NCI-H1048 (cell line): Measurements from ENCODE around the gene POLR2I.
"Not testable (repeated sequence)": the region's sequence is repeated elsewhere in the genome, so short reads cannot be mapped to it uniquely, and the experiment has no call there.

Experiments
- DNase-seq: peaks from one replicate; lab custom pipeline; 2025; lab: John Stamatoyannopoulos, UW

The POLR2I gene

DNA sequence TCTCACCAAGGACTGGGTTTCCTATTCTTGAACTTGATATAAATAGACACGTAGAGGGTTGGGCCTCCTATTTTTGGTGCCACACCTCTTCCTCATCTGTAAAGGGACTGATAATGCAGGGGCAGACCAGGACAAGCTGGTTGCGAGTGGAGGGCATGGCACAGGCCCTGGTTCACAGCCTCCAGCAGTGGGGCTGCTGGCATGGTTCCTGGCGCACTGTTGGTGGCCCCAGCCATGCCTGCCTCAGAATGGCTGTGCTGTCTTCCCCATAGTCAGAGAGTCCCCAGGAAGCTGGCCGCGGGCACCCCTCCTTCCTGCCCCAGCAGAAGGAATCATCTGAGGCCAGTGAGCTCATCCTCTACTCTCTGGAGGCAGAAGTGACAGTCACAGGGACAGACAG is 14.2 kb downstream of the POLR2I start:
- DNase-seq = no peak

DNA sequence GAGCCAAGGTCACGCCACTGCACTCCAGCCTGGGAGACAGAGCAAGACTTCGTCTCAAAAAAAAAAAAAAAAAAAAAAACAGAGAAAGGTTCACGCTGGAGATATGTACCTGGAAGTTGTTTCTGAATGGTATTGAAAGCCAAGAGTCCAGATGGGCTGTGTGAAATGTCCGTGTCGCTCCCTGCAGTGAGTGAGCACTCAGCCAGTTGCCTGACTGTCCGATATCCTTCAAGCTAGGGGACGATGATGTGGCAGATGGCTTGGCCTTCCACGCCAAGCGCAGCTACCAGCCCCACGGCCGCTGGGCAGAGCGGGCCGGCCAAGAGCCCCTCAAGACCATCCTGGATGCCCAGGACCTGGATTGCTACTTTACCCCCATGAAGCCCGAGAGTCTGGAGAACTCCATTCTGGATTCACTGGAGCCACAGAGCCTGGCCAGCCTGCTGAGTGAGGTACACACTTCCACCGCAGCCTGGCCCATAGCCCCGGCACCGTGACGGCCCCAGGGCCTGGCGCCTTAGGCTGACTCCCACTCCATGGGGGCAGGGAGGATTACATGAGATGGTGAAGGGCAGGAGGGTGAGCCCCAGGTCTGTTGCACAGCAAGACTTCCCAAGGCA is 15.4 kb downstream of the POLR2I start:
- no peak for DNase-seq

DNA sequence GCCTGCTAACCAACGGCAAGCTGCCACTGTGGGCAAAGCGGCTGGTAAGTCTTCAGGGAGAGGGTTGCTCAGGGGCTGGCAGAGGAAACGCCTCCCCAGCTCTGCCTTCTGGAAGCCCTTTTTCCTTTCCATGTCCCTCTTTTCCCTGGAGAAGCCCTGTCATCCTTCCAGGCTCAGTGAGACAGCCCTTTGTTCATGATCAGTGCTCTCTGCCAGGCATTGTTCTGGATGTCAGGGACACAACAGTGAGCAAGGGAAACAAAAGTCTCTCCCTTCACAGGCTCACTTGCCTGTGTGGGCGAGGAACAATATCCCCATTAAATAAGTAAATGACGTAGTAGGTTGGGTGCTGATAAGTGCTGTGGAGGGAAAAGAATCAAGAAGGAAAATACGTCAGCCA is 17.6 kb downstream of the POLR2I start:
- no peak for DNase-seq

DNA sequence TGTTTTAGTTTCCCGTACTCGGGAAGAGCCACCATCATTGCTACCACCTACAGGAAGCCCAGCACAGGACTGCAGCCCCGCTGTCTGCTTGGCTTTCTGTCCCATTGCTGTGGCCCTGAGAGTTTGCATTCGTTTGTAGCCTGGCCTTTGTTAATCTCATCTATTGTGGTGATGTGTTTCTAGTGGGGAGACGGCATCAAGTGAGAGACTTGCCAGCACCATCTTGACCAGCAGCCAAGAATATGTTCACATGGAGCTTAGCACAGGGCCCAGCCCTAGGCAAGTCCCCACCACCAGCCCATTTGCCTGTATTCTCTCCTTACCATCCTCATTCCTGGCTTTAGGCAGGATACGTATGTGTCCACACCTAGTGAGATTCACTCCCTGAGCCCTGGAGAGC is 21.0 kb downstream of the POLR2I start:
- no peak for DNase-seq

DNA sequence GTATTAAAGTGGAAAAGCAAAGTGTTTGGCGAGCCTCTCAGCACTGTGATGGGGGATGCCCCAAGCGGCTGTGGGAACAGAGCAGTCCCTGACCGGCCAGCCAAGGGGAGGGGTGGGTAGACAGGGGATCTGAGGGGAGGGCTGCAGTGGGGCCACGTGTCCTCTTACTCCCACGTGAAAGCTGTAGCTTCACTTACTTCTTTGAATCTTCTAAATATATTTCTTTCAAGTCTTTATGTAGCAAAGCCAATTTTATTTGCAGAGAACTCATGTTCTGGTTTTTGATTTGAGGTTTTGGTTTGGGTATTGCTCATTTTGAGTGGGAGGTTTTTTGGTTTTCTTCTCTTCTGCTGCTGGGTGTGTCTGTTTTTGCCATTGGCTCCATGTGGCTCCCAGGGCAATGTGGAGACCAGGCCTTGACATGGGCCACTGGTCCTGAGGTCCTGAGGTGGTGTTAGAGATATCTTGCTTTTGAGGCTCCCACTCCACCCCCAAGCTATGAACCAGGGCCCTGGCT is 21.5 kb downstream of the POLR2I start:
- no peak for DNase-seq

DNA sequence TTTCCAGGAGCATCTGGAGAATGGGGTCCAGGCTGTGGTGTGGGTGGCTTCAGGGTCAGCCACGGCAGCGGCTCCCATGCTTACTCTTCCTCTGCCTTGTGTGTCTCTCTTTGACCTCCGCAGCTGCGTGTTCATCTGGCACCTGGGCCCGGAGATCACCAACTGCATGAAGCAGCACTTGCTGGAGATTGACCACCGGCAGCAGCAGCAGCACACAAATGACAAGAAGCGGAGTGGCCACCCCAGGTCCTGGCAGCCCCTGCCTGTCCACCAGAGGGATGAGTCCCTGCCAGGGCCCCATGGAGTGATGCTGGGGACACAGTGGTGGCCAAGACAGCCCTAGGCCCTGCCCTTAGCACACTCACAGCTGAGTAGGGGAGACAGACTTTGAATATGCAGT is 22.1 kb downstream of the POLR2I start:
- DNase-seq = no peak

DNA sequence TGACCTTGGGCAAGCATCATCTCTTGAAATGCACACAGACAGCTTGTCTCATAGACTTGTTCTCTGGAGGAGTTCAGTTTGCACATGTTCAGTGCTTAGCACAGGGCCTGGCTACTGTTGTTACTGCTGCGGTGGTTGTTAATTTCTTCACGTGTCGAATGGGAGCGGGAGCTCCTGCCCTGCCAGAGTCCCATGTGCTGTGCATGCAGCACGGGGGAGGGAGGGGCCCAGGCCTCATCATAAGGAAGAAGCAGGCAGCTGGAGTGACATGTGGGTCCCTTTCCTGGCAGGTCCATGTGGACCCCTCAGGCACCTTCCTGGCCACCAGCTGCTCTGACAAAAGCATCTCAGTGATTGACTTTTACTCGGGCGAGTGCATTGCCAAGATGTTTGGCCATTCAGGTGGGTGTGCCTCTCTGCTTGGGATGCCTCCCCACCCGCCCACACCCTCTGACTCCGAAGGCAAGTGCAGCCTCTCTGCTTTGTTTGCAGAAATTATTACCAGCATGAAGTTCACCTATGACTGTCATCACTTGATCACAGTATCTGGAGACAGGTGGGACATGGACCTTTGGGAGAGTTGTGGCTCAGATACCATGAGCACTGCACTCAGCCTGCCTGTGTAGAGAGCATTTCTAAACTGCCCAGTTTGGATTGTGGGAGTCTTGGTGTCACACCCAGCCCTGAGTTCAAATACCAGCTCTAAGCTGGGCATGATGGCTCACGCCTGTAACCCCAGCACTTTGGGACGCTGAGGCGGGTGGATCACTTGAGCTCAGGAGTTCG is 23.6 kb downstream of the POLR2I start:
- DNase-seq = no peak

DNA sequence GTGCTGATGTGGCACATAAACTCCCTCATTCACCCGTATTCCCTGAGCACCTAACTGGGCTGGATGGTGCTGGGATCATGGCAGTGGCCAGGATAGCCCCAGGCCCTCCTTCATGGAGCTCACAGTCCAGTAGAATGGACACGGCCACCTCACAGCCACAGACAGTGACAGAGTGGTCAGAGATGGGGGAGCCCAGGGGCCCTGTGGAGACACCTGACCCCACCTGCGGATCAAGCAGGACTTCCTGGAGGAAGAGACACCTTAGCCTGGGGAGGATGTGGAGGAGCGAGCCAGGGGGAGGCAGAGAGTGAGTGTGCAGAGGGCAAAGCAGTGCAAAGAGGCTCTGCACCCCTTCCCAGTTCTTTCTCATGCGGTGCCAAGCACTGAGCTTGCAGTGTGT is 24.8 kb downstream of the POLR2I start:
- no peak for DNase-seq

DNA sequence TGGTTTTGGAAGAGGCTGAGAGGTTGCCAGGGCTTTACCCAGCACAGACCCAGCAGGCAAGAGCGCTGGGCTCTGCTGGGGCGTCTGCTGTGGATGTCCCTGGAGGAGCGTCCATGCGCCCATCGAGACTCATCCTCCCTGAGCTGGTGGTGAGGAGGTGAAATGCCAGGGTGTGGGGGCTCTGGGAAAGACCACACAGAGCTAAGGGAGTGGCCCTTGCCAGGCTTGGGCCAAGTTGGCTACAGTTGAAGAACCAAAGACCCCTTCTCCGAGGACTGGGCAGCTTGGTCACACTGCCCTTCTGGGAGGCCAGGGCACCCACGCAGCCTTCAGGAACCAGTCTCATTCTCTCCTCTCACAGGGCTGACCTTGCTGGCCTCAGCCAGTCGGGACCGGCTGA is 28.3 kb downstream of the POLR2I start:
- DNase-seq = no peak

DNA sequence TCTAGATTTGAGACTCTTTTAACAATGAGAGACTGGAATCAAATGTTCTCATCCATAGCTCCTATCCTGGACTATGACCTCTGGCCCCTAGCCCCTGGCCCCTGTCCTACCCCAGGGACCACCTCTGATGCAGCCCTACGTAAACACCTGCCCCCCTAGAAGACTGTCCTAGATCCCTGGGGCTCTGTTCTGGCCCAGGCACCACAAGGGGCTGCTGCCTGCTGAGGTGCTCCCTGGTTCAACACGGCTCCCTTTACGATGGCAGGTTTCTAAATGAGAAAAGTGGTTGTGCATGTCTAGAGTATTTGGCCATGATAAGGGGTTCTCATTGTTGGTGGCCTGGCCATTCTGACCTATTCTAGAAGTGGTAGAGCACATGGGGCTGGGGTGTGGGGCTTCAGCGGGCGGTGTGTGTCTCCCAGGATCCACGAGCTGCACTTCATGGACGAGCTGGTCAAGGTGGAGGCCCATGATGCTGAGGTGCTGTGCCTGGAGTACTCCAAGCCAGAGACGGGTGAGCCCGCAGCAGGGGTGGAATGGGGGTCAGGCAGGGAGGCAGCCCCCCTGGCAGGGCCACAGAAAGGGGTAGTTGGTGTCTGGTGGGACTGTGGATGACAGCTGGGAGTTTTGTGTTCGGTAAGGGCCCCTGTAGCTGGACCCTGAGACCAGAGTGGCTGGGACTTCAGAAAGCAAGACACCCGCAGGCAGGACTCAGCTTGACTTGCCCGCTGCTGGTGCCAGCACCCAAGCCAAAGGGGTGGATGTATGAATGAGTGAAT is 30.3 kb downstream of the POLR2I start:
- DNase-seq = no peak

DNA sequence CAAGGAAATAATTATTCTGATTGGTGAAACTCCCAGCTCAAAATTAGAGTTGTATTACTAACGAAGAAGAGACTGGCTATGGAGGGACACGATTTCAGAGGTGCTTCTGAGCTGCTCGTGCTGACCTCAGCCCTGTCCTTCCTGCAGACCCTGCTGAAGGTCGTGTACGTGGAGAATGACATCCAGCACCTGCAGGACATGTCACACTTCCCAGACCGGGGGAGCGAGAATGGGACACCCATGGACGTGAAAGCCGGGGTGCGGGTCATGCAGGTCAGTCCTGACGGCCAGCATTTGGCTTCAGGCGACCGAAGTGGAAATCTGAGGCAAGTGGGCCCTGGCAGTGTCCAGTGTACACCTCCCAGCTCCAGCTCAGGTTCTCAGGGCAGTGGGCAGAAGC is 31.8 kb downstream of the POLR2I start:
- DNase-seq = no peak

DNA sequence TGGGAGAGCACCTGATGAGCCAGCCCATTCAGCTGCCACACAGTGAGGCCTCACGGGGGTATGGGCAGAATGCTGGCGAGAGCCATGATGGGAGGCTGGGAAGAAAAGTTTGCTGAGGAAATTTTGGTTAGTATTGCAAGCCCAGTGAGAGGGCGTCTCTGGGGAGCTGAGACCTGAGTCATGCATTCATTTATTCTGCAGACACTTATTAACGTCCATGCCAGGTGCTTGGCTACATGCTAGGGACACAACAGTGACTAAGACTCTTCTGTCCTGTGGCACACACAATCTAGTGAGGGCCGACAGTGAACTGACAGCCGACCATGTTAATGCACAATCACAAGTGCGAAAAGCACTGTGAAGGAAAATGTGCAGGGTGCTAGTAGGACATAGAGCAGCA is 32.8 kb downstream of the POLR2I start:
- DNase-seq = no peak

DNA sequence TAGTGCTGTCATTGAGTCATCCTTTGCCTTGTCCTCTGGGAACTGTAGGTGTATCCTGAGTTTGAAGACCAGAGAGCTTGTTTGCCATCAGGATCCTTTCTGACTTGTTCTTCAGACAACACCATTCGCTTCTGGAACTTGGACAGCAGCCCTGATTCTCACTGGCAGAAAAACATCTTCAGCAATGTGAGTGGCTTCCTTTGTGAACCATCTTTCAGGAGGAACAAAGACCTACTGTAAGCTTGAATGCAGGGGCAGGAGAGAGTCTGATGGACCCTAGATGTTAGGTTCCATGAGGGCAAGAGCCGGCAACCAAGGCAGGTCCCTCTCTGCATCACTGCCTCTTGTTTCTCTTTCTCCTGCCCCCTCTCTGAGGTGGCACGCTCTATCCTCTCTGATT is 33.3 kb downstream of the POLR2I start:
- DNase-seq = no peak

DNA sequence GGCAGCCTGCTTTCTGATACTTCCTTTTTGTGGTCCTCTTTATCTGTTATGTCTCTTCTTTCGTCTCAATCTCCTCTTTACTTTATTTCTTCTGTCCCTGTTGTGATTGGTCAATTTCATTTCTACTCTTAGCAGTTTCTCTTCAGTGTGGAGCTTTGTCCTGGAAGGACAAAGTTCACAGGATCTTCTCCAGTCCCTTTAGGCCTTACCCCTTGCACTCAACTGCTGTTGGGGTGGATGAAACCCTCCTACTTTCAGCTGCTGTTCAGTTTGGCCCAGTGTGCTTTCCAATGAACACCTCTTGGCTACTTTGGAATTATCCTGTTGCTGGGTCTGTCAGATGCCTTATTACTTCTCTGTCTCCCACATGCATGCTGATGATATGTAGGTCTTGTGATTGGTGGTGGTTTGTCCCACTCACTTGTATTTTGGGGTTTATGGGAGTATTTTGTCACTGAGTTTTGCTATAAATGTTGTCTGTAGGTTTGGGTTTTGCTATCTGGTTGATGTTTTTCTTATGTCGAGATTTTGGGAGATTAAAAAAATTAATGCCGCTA is 35.2 kb downstream of the POLR2I start:
- DNase-seq = no peak

DNA sequence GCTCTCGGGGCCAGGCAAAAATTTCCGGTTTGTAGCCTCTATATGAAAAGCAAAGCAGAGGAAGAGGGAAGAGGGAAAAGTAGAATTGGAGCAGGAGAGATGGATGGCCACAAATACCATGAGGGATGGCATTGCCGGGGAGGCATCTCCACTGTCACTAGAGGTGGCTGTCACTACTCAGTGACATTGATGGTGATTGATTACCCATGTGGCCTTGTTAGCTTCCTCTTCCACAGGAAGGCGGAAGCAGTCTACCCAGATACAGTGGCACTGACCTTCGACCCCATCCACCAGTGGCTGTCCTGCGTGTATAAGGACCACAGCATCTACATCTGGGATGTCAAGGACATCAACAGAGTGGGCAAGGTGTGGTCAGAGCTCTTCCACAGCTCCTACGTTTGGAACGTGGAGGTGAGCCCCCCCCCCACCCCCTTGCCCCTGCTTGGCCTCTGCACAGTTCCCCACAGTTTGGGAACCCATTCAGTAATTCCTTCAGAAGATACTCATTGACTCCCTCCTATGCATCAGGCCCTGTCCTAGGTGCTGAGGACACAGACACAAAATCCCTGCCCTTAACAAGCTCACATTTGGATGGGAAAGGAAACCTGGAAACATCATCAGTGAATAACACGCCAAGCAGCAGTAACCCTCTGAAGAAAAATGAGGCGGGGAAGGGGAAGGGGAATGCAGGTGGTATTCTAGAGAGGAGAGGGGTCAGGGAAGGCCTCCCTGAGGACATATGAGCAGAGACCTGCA is 41.4 kb downstream of the POLR2I start:
- DNase-seq = no peak

DNA sequence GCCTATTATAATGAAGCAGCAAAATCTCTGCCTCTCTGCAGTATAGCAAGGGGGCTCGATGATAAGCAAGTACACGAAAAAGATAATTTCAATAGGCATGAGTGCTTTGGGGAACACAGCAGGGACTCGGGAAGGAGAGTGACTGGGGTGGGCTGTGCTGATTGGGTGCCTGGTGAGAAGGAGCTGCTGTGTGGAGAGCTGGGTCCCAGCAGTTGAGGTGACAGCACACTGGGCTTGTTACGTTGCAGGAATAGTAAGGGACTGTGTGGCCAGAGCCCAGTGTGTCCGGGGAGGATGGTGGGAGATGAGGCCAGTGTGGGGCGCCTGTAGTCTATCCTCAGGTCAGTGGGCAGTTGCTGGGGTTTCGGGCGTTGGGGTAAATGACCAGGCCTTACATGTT is 42.6 kb downstream of the POLR2I start:
- no peak for DNase-seq

DNA sequence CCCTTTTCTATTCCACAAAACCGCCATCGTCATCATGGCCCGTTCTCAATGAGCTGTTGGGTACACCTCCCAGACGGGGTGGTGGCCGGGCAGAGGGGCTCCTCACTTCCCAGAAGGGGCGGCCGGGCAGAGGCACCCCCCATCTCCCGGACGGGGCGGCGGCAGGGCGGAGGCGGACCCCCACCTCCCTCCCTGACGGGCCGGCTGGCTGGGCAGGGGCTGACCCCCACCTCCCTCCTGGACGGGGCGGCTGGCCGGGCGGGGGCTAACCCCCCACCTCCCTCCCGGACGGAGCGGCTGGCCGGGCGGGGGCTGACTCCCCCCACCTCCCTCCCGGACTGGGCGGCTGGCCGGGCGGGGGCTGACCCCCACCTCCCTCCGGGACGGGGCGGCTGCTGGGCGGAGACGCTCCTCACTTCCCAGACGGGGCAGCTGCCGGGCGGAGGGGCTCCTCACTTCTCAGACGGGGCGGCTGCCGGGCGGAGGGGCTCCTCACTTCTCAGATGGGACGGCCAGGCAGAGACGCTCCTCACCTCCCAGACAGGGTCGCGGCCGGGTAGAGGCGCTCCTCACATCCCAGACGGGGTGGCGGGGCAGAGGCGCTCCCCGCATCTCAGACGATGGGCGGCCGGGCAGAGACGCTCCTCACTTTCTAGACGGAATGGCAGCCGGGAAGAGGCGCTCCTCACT is 45.7 kb downstream of the POLR2I start:
- DNase-seq = not testable (repeated sequence)

DNA sequence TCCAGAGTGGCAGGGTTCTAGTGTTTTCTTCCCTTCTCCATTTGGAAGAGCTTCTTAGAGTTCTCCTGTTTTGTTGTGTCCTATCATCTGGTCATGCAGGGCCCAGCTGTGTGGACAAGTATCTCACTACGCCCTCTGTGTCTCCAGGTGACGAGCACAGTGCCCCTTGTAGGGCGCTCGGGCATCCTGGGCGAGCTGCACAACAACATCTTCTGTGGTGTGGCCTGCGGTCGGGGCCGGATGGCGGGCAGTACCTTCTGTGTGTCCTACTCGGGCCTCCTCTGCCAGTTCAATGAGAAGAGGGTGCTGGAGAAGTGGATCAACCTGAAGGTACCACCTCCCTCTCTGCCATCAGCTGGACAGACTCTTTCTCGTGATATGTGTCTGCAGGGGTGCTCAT is 47.0 kb downstream of the POLR2I start:
- no peak for DNase-seq

DNA sequence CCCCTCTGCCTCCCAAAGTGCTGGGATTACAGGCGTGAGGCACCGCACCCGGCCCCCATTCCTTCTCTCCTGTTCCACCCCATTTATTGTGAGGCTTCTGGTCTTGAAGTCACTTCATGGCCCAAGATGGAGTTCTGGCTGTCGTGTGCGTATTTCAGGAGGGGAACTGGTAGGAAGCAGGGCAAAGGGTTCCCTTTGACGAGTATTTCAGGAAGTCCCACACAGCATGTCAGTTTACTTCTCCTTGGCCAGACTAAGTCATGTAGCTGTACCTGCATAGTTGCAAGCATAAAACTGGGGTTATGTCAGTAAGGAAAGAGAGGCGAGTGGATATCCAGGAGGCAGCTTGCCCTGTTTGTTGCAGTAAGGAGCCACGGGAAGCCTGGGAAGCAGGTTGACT is 49.8 kb downstream of the POLR2I start:
- no peak for DNase-seq
